ENCODE data around the gene HLA-DMA. TPM values are rescaled to one million over a fixed set of nuclear protein-coding genes. Genes with fewer than 3 reads are reported as not detected.

Gene HLA-DMA
- total and polyA plus RNA-seq, 2 of the 13 experiments (the other 11 are each of a cell fraction or from before 2014, with no cell fraction given) = 0.70 to 0.71 TPM

- TF ChIP-seq GMEB1 (CRISPR knock-in tag; IDR thresholded peaks at IDR 0.05; ENCODE audit: borderline replicate concordance) (0 out of 2 replicates have a peak, but pooled peaks have one; percentile 47), GABPB1 (CRISPR knock-in tag; IDR thresholded peaks at IDR 0.05) (peak; percentile 71; the same call in 1 of the 2 replicates), ZNF282 (IDR thresholded peaks at IDR 0.05; ENCODE audit: partially characterized antibody) (no peak), SUZ12 (IDR thresholded peaks at IDR 0.05; ENCODE audit: low read depth, low read length) (peak; percentile 21; the same call in 1 of the 2 replicates), ZNF891 (CRISPR knock-in tag; IDR thresholded peaks at IDR 0.05) (no peak), ZSCAN30 (CRISPR knock-in tag; IDR thresholded peaks at IDR 0.05) (no peak), NR2C2 (CRISPR knock-in tag; IDR thresholded peaks at IDR 0.05; ENCODE audit: borderline replicate concordance) (peak; percentile 57; the same call in 1 of the 2 replicates), ZNF264 (CRISPR knock-in tag; IDR thresholded peaks at IDR 0.05) (peak; percentile 64), ETS1 (CRISPR knock-in tag; IDR thresholded peaks at IDR 0.05) (0 out of 2 replicates have a peak, but pooled peaks have one; percentile 63), ZNF724P (CRISPR knock-in tag; IDR thresholded peaks at IDR 0.05; ENCODE audit: borderline replicate concordance) (no peak; the same call in 1 of the 2 replicates), TCF12 (IDR thresholded peaks at IDR 0.05) (no peak), TCF12 (CRISPR knock-in tag; IDR thresholded peaks at IDR 0.05) (0 out of 2 replicates have a peak, but pooled peaks have one; percentile 24), ZNF44 (CRISPR knock-in tag; IDR thresholded peaks at IDR 0.05) (peak; percentile 88), ZNF33B (CRISPR knock-in tag; IDR thresholded peaks at IDR 0.05) (peak; percentile 70), ZFP91 (CRISPR knock-in tag; IDR thresholded peaks at IDR 0.05; ENCODE audit: borderline replicate concordance) (peak; percentile 63; the same call in 1 of the 2 replicates), ZNF362 (CRISPR knock-in tag; IDR thresholded peaks at IDR 0.05; ENCODE audit: borderline replicate concordance) (peak; percentile 40; the same call in 1 of the 2 replicates), ARID5B (CRISPR knock-in tag; IDR thresholded peaks at IDR 0.05) (peak; percentile 46), ZNF367 (CRISPR knock-in tag; IDR thresholded peaks at IDR 0.05; ENCODE audit: borderline replicate concordance) (0 out of 2 replicates have a peak, but pooled peaks have one; percentile 83), ZNF790 (CRISPR knock-in tag; IDR thresholded peaks at IDR 0.05; ENCODE audit: borderline replicate concordance) (peak; percentile 71; the same call in 1 of the 2 replicates)
These were observed 18.9 kb upstream of the HLA-DMA start (continued) for GRCh38 chr6:32971581-32972352.
